Measurements from ENCODE around the gene EYA4.

DNA sequence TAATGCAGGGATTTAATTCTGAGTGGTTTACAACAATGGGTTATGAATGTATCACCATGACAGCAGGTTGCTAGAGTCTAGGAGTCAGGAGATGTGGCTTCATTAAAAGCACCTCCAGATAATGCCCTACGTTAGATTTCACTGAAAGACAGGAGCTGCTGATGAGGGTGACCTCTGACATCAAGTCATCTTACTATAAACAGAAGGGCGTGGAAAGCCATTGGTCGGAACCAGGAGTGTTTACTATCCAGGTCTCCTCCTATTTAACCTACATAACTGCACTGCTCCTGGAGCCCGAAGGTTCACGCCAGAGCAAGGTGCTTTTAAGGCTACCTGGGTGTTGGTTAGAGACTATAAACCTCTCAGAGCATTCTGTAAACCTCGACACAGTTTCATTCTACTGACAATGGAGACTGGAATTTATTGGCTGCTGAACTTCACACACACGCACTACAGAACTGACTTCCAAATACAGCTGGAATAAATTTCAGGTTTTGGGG lies 128.7 kb downstream of the EYA4 start:
- TF ChIP-seq, protein P1, sequence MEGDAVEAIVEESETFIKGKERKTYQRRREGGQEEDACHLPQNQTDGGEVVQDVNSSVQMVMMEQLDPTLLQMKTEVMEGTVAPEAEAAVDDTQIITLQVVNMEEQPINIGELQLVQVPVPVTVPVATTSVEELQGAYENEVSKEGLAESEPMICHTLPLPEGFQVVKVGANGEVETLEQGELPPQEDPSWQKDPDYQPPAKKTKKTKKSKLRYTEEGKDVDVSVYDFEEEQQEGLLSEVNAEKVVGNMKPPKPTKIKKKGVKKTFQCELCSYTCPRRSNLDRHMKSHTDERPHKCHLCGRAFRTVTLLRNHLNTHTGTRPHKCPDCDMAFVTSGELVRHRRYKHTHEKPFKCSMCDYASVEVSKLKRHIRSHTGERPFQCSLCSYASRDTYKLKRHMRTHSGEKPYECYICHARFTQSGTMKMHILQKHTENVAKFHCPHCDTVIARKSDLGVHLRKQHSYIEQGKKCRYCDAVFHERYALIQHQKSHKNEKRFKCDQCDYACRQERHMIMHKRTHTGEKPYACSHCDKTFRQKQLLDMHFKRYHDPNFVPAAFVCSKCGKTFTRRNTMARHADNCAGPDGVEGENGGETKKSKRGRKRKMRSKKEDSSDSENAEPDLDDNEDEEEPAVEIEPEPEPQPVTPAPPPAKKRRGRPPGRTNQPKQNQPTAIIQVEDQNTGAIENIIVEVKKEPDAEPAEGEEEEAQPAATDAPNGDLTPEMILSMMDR (conservative IDR thresholded peaks at IDR 0.05; ENCODE audit: low read depth, low read length) = no peak
- no peak for TF ChIP-seq EZH2 (IDR thresholded peaks at IDR 0.05; ENCODE audit: low read length, unreplicated experiment)
- TF ChIP-seq EZH2phosphoT487 (IDR thresholded peaks at IDR 0.05; ENCODE audit: borderline replicate concordance, low read length) = no peak

Data from PC-3 (cell line).